ENCODE data around the gene PARD6A. TPM values are rescaled to one million over a fixed set of nuclear protein-coding genes. Genes with fewer than 3 reads are reported as not detected.
A peak's percentile ranks its signal among the peaks of the same experiment; 100 is the strongest.

Gene PARD6A
- total and polyA plus RNA-seq, 5 donors from 2014 or later = 6.2 to 19.9 (median 17.9) TPM

DNA sequence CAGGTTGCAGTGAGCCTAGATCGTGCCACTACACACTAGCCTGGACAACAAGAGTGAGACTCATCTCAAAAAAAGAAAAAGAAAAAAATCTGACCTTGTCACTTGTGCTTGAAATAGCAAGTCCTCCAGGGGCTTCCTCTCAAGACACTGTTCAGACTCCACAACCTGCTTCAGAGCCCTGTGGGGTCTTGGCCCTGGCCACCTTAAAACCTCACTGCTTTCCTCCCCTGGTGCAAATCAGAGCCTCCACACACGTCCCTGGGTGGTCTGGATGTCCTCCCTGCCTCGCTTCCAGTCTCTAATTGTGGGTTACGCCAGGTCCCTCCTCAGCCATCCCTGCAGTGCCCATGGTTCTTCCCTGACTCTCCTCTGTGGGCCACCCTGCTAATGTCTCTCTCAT, 5.4 kb upstream of the PARD6A start:
- Mint-ChIP-seq H3K9me3 (no peaks in the 10 kb centered on the region), H3K4me3 (peak overlapping the region in 2 of 4 donors; percentile 72 to 80), H3K27ac (peak overlapping the region in 2 of 3 donors; percentile 5 to 46), H3K36me3 (peaks cover 23% of the 10 kb centered on the region), H3K4me1 (peaks cover 0 to 35% (median 15%) of the 10 kb centered on the region in 4 donors), H3K27me3 (peaks cover 1% of the 10 kb centered on the region)
- Histone ChIP-seq H3K4me3 (ENCODE audit: low read depth, low read length) (no peak overlapping the region), H3K27me3 (ENCODE audit: control insufficient read depth, insufficient read depth, low read length) (no peaks in the 10 kb centered on the region), H3K9me3 (ENCODE audit: control insufficient read depth in 2 of 2, low read length in 2 of 2) (no peaks in the 10 kb centered on the region), H3K36me3 (ENCODE audit: control insufficient read depth, insufficient read depth, low read length) (peaks cover 46% of the 10 kb centered on the region), H3K27ac (ENCODE audit: insufficient read depth, low read length, poor library complexity, severe bottlenecking) (no peak overlapping the region), H3K4me1 (ENCODE audit: control insufficient read depth, insufficient read depth, low read length, poor library complexity, severe bottlenecking) (peaks cover 19% of the 10 kb centered on the region)
- ATAC-seq (ENCODE audit: low read depth in 2 of 2) = no peak
- DNase-seq = no peak

DNA sequence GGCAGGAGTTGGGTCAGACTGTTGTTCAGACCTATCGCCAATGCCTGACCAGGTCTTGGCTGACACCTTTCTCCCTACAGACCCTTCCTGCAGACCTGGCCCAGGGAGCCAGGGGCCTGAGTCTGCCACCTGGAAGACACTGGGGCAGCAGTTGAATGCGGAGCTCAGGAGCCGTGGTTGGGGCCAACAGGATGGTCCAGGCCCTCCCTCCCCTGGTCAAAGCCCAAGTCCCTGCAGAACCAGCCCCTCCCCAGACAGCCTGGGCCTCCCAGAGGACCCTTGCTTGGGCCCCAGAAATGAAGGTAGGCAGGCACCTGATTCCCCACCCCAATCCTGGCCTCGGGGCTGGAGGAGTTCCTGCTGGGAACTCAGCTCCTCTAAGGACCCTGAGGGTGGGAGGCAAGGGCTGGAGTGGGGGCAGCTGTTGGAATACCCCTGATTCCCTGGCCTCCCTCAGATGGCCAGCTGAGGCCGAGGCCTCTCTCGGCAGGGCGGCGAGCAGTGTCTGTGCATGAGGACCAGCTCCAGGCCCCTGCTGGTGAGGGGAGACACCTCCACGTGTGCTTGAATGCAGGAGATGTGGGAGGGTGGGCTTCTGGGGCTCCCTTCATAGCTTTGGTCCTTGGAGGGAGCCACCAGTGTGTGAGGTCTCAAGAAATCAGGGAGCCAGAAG, 4.3 kb upstream of the PARD6A start:
- peaks cover 24% of the 10 kb centered on the region for H3K4me1 ChIP-seq (ENCODE audit: control insufficient read depth, insufficient read depth, low read length, poor library complexity, severe bottlenecking)
- no peak overlapping the region for H3K4me3 ChIP-seq (ENCODE audit: low read depth, low read length)
- H3K27ac Mint-ChIP-seq = no peak overlapping the region
- no peaks in the 10 kb centered on the region for H3K27me3 ChIP-seq (ENCODE audit: control insufficient read depth, insufficient read depth, low read length)
- ATAC-seq (ENCODE audit: low read depth in 2 of 2) (no peak), DNase-seq (no peak)
- peak overlapping the region in 2 of 4 donors; percentile 19 to 72 for H3K4me3 Mint-ChIP-seq
- H3K36me3 ChIP-seq (ENCODE audit: control insufficient read depth, insufficient read depth, low read length) = peaks cover 36% of the 10 kb centered on the region
- H3K27me3 Mint-ChIP-seq = peaks cover 4% of the 10 kb centered on the region
- peaks cover 0 to 37% (median 13%) of the 10 kb centered on the region in 4 donors for H3K4me1 Mint-ChIP-seq
- H3K27ac ChIP-seq (ENCODE audit: insufficient read depth, low read length, poor library complexity, severe bottlenecking) = no peak overlapping the region
- no peaks in the 10 kb centered on the region for H3K9me3 Mint-ChIP-seq
- no peaks in the 10 kb centered on the region for H3K9me3 ChIP-seq (ENCODE audit: control insufficient read depth in 2 of 2, low read length in 2 of 2)
- H3K36me3 Mint-ChIP-seq = peaks cover 15% of the 10 kb centered on the region

DNA sequence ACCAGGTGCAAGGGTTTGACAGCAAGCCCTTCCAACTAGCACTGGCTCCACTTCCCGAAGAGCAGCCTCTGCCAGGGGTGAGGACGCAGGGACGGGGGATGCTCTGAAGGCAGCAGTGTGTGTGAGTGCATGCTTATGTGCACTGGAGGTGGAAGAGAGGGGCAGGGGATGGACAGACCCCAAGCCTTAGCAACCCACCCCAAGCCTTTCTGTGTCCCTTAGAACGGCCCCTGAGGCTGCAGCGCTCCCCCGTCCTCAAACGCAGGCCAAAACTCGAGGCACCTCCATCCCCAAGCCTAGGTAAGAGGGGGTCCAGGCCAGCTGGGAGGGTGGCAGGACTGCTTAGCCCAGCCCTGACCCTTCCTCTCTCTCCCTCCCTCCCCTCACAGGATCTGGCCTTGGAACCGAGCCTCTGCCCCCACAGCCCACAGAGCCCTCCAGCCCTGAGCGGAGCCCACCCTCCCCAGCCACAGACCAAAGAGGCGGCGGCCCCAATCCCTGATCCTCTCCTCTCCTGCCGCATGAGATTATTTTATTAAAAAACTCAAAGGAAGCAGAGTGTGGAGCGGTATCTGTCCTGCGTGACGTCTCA, 3.6 kb upstream of the PARD6A start:
- Histone ChIP-seq H3K9me3 (ENCODE audit: control insufficient read depth in 2 of 2, low read length in 2 of 2) (no peaks in the 10 kb centered on the region), H3K27me3 (ENCODE audit: control insufficient read depth, insufficient read depth, low read length) (no peaks in the 10 kb centered on the region), H3K27ac (ENCODE audit: insufficient read depth, low read length, poor library complexity, severe bottlenecking) (no peak overlapping the region), H3K4me1 (ENCODE audit: control insufficient read depth, insufficient read depth, low read length, poor library complexity, severe bottlenecking) (peaks cover 30% of the 10 kb centered on the region), H3K4me3 (ENCODE audit: low read depth, low read length) (no peak overlapping the region), H3K36me3 (ENCODE audit: control insufficient read depth, insufficient read depth, low read length) (peaks cover 29% of the 10 kb centered on the region)
- no peaks in the 10 kb centered on the region for H3K9me3 Mint-ChIP-seq
- H3K27me3 Mint-ChIP-seq = peaks cover 4% of the 10 kb centered on the region
- ATAC-seq (ENCODE audit: low read depth in 2 of 2) (no peak), DNase-seq (no peak)
- H3K4me1 Mint-ChIP-seq = peaks cover 0 to 37% (median 14%) of the 10 kb centered on the region in 4 donors
- H3K4me3 Mint-ChIP-seq = peak overlapping the region in 3 of 4 donors; percentile 26 to 77 (median 41)
- H3K36me3 Mint-ChIP-seq = peaks cover 9% of the 10 kb centered on the region
- H3K27ac Mint-ChIP-seq = no peak overlapping the region

DNA sequence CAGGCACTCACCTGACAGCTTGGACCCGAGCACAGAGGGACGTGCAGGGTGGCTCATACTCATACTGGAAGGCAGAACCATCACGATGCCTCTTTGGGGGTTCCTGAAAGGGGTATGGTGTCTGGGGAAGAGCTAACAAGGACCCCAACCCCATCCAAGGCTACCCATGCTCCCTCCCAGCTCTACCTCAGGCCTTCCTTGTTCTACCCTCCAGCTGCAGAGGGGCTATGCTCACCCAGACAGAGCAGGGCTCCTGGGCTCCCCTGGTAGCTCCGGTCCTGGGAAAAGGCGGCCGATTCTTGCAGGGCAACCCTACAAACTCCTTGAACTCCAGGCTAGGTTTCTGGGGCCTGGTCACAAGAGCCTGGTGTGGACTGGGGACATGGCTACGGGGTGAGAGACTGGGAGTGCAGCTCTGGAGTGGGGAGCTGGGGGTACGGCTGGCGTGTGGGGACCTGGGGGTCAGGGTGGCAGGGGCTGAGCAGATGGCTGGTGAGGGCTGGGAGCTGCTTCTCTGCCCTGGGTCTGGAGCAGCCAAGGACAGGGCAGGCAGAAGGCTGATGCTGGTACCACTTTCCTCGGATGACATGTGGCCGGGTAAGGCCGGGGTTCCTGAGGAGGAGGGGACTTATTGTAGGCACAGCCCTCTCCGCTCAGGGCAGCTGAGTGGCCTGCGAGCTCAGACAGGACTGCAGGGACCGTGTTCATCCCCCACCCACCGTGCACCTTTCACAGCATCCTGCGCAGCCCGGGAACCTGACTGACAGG, 2.8 kb upstream of the PARD6A start:
- Histone ChIP-seq H3K9me3 (ENCODE audit: control insufficient read depth in 2 of 2, low read length in 2 of 2) (no peaks in the 10 kb centered on the region), H3K27ac (ENCODE audit: insufficient read depth, low read length, poor library complexity, severe bottlenecking) (no peak overlapping the region), H3K4me3 (ENCODE audit: low read depth, low read length) (no peak overlapping the region), H3K36me3 (ENCODE audit: control insufficient read depth, insufficient read depth, low read length) (peaks cover 26% of the 10 kb centered on the region), H3K27me3 (ENCODE audit: control insufficient read depth, insufficient read depth, low read length) (no peaks in the 10 kb centered on the region), H3K4me1 (ENCODE audit: control insufficient read depth, insufficient read depth, low read length, poor library complexity, severe bottlenecking) (peaks cover 32% of the 10 kb centered on the region)
- Mint-ChIP-seq H3K9me3 (no peaks in the 10 kb centered on the region), H3K36me3 (peaks cover 7% of the 10 kb centered on the region), H3K27ac (peak overlapping the region in 1 of 3 donors; percentile 26), H3K27me3 (peaks cover 4% of the 10 kb centered on the region), H3K4me1 (peaks cover 0 to 35% (median 14%) of the 10 kb centered on the region in 4 donors), H3K4me3 (peak overlapping the region; percentile 12 to 100 (median 96))
- ATAC-seq (ENCODE audit: low read depth in 2 of 2) = no peak
- no peak for DNase-seq

DNA sequence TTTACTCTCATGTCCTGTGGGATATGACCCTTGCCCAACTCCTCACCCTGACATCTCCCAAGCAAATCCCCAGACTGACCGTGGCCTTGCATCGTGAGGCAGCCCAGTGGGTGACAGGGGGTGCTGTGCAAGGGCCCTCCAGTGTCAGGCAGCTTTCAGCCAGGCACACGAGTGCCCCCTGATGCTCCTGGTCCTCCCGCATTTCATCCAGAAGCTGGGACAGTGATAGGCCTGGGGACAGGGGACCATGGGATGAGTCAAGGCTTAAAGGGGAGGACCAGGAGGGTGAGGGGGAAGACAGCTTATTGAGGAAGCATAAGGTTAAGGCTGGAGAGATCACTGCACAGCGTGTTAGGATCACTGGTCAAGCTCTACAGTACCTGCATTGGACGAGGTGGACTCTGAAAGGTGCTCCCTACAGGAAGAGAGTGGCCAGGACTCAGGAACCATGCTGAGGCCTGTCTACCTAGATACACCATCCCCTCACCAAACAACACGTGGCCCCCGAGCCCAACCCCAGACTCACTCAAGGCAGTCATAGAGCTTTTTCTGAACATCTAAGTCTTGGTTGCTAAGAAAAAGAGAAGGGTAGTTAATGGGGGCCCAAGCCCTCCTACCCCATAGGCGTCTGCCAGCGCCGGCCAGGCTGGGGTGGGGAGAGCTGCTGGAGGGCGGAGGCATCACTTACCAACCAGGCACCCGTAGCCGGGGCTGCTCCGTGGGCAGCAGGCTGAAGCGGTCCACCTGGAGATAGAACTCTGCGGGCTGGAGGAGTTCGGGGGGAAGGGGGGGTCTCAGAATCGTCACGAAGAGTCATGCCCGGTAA, 1.7 kb upstream of the PARD6A start:
- Mint-ChIP-seq H3K9me3 (no peaks in the 10 kb centered on the region), H3K36me3 (peaks cover 7% of the 10 kb centered on the region), H3K4me1 (peaks cover 0 to 37% (median 14%) of the 10 kb centered on the region in 4 donors), H3K4me3 (peak overlapping the region; percentile 95 to 100 (median 96)), H3K27me3 (peaks cover 4% of the 10 kb centered on the region), H3K27ac (peak overlapping the region in 2 of 3 donors; percentile 76 to 97)
- Histone ChIP-seq H3K4me1 (ENCODE audit: control insufficient read depth, insufficient read depth, low read length, poor library complexity, severe bottlenecking) (peaks cover 32% of the 10 kb centered on the region), H3K27me3 (ENCODE audit: control insufficient read depth, insufficient read depth, low read length) (no peaks in the 10 kb centered on the region), H3K36me3 (ENCODE audit: control insufficient read depth, insufficient read depth, low read length) (peaks cover 26% of the 10 kb centered on the region), H3K27ac (ENCODE audit: insufficient read depth, low read length, poor library complexity, severe bottlenecking) (peak overlapping the region; percentile 98), H3K4me3 (ENCODE audit: low read depth, low read length) (peak overlapping the region; percentile 27), H3K9me3 (ENCODE audit: control insufficient read depth in 2 of 2, low read length in 2 of 2) (no peaks in the 10 kb centered on the region)
- no peak for ATAC-seq (ENCODE audit: low read depth in 2 of 2)
- DNase-seq = no peak

DNA sequence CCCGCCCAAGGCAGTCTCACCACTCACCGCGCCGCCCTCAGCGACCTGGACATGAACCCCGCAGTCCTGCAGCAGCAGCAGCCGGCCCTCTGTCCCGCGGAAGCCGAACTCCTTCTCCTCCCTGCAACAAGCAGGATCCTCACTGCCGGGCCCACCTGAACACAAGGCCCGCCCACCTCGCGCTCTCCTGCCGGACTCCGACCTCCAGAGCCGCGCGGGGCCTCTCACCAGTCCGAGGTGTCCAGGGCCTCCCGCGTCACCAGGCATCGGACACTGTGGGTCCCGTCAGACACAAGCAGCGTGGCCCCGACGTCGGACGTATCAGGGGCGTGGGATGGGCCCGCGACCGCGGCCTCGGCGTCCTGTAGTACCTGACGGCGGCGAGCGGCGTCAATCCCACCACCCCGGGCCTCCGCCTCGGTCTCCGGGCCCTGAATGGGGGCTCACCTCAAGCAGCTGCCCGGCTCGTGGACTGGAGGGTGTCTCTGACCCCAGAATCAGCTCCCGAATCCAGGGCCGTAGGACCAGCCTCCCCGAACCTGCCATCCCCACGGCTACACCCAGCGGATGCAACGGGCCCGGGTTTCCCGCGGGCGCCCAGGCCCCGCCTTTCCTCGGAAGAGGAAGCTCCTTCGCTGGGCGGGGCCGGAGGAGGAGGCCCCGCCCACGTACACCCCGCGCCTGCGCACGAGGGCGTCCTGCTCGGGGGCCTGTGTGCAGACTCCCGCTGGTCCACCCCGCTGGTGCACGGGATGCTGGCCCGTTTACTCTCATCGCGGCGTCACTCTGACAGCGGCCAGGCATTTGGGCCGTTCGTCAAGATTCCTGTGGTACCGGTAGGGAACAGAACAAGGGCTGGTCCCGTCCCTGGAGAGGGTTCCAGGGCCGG, 841 bp upstream of the PARD6A start, which contains the start of gene ACD:
TSS of gene ACD (minus strand) at position 586 of the 889 bp plus-strand sequence. CDS start at position 546, 40 bp downstream.
- Mint-ChIP-seq H3K4me1 (peaks cover 0 to 43% (median 20%) of the 10 kb centered on the region in 4 donors), H3K9me3 (no peaks in the 10 kb centered on the region), H3K4me3 (peak within 1 kb of the TSS; percentile 95 to 100 (median 96)), H3K27ac (peak within 1 kb of the TSS; percentile 90 to 98 (median 97)), H3K27me3 (peaks cover 4% of the 10 kb centered on the region), H3K36me3 (peaks cover 7% of the 10 kb centered on the region)
- Histone ChIP-seq H3K36me3 (ENCODE audit: control insufficient read depth, insufficient read depth, low read length) (peaks cover 18% of the 10 kb centered on the region), H3K4me1 (ENCODE audit: control insufficient read depth, insufficient read depth, low read length, poor library complexity, severe bottlenecking) (peaks cover 32% of the 10 kb centered on the region), H3K27ac (ENCODE audit: insufficient read depth, low read length, poor library complexity, severe bottlenecking) (peak within 1 kb of the TSS; percentile 98), H3K27me3 (ENCODE audit: control insufficient read depth, insufficient read depth, low read length) (no peaks in the 10 kb centered on the region), H3K4me3 (ENCODE audit: low read depth, low read length) (peak within 1 kb of the TSS; percentile 94), H3K9me3 (ENCODE audit: control insufficient read depth in 2 of 2, low read length in 2 of 2) (no peaks in the 10 kb centered on the region)
- DNase-seq = peak; percentile 89 to 94 (median 93)
- peak; percentile 64 to 66 for ATAC-seq (ENCODE audit: low read depth in 2 of 2)
